Skin of body (tissue), 2 donors: ENCODE measurements around the gene SORBS2. TPM values are rescaled to one million over a fixed set of nuclear protein-coding genes. Genes with fewer than 3 reads are reported as not detected.
"Not testable (repeated sequence)": the region's sequence is repeated elsewhere in the genome, so short reads cannot be mapped to it uniquely, and the experiment has no call there.

ENCODE experiments used
- DNase-seq: peaks from one replicate; lab custom pipeline; 2025; lab: John Stamatoyannopoulos, UW
- total RNA-seq: library from RNA; depleted of rRNA; stranded (reverse); fragments of >200 nt; gene quantifications from one replicate; pipeline ENCODE4 v1.2.3, GENCODE V29; 2014

The SORBS2 gene
- total RNA-seq, 1 donor from 2014 or later, result 15.0 TPM

- DNase-seq, result no peak
Observed at GRCh38 chr4:185713731-185714130, 98.3 kb downstream of the SORBS2 start.

GRCh38 chr4:185713272-185713671 is 98.7 kb downstream of the SORBS2 start:
- no peak for DNase-seq

DNA sequence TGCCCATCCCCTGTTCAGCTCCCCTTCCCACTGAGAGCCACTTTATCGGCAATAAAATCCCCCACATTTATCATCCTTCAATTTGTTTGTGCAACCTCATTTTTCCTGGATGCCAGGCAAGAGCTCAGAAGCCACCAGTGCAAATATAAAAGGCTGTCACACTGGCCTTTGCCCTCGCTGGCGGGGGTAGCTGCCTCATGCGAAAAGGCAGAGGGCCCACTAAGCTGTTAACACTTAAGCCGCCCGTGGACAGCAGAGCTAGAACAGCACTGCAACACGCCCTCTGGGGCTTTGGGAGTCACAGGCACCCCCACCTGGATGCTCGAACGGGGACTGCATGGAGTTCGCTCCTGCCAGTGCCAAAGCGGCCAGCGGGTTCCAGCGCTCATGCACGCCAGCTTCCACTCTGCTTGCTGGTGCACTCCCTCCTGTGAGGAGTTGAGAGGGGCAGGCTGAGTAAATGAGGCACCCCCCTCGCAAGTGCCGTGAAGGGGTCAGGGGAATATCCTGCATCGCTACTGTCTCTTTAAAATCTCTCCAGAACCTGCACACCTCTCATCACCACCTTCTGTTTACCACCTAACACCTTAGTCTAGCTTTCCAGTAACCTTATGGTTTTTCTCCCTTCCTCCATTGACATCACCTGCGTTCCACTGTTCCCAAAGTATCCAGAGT is 99.5 kb downstream of the SORBS2 start:
- no peak for DNase-seq

GRCh38 chr4:185711726-185712125 is 100.3 kb downstream of the SORBS2 start:
- DNase-seq, result no peak

DNA sequence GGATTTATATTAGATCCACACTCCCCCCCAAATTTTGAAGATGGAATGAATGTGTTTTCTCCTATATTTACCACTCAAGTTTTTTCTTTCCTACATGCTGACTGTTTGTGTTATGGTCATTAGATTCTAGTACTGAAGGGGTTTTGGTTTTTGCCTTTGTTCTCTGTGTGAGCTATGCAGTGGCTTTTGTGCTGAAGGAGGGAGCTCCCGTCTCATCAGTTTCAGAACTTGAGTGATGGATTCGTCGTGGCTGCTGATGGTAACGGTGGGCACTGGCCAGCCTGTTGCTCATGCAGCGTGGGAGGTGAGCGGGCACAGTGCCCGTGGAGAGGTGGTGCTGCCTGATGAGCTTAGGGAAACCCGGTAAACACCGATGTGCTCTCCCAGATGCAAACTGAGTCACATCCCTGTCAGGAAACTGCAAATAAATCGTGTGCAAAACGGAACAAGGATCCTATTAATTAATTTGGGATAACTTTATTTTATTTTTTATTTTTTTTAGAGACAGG is 101.5 kb downstream of the SORBS2 start:
- DNase-seq, result no peak

GRCh38 chr4:185709802-185710486 is 102.0 kb downstream of the SORBS2 start:
- no peak for DNase-seq

GRCh38 chr4:185708348-185708747 is 103.6 kb downstream of the SORBS2 start:
- peak; percentile 5 for DNase-seq

DNA sequence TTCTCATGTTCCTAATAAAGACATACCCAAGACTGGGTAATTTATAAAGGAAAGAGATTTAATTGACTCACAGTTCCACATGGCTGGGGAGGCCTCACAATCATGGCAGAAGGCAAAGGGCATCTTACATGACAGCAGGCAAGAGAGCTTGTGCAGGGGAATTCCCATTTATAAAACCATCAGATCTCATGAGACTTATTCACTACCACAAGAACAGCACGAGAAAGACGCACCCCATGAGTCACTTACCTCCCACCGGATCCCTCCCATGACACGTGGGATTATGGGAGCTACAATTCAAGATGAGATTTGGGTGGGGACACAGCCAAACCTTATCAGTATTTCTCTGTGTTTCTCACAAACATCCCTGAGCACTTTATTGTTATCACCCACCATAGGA is 104.4 kb downstream of the SORBS2 start:
- not testable (repeated sequence) for DNase-seq

DNA sequence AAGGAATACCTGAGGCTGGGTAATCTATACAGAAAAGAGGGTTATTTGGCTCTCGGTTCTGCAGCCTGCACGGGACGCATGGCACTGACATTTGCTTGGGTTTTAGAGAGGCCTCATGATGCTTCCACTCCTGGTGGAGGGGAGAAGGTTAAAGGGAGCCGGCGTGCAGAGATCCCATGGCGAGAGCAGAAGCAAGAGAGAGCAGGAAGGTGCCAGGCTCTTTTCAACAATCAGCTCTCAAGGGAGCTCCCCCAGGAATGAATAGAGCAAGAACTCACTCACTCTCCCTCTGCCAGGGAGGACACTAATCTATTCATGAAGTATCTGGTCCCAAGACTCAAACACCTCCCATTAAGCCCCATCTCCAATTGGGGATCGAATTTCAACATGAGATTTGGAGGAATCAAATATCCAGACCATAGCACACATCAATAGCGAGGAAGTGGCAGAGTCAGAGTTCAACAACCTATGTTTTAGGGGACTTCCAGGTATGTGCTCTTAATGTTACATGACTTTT is 109.8 kb downstream of the SORBS2 start:
- no peak for DNase-seq

DNA sequence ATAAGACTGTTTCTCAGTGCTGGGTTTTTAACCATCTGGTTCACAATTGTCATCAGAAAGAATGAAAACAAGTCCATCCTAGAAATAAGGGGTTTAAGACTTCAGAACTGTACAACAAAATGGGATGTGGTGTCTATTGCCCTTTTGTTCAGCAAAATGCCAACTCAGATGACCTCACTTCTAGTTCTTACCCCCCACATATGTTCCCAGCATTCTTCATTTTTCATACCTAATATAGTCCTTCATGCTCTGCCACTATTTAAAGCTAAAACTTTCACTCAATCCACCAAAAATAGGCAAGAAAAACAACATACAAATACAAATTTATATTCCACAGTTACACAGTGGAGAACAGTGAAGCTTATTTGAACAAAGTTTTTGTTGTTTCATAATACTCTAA is 111.4 kb downstream of the SORBS2 start:
- DNase-seq, result no peak

DNA sequence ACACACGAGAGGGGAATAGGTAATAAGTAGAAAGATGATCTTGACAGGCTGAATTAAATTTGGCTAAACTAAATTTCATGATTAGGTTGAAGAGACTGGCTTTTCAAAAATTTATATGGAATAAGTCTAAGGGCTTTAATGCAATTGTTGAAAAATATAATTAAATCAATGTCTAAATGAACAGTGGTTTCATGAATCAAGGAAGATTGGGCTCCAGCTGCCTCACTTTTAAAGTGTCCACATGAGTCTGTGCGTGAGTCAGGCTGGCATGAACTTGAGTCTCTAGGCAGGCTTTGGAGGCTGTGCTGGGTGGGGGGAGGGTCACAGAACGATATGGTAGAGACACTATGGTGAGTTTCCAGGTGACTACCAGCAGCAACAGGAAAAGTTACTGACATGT is 111.9 kb downstream of the SORBS2 start:
- DNase-seq, result no peak

GRCh38 chr4:185697488-185697887 is 114.5 kb downstream of the SORBS2 start:
- no peak for DNase-seq

GRCh38 chr4:185695743-185696142 is 116.3 kb downstream of the SORBS2 start:
- no peak for DNase-seq

- DNase-seq, result no peak
Observed at GRCh38 chr4:185693548-185694215, 118.3 kb downstream of the SORBS2 start.

- DNase-seq, result no peak
Observed at GRCh38 chr4:185689407-185689806, 122.6 kb downstream of the SORBS2 start.

DNA sequence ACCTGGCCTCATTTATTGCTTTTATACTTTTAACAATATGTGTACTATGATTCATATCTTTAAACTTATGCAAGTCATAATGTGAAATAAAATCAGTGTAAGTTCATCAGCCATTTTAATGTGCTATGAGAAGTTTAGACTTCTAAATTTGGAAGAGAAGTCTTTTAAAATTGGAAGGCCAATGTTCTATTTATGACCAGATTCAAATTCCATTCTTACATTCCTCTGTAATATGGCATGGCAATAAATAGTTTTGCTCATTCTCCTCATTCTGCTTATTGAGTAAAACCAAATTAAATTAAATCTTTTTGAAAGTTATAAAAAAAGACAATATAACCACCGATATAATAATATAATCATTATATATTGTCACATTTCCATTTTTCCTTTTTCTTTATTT is 126.2 kb downstream of the SORBS2 start:
- no peak for DNase-seq

DNA sequence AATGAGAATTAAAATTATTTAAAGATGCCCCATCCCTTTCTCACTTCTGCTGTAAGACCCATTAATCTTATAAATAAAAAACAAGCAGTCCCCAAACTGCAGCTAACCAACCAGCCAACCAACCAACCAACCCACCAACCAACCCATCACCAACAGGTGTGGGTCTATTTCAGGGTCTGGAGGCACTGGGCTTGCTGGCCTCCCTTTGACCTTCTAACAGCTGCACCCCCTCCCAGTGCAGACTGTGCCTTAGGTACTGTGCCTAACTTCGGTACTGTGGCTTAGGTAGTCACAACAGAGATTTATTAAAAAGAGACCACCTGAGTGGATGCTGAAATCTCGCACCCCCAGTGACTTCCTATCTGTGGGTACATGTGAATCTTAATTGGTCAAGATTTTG is 128.1 kb downstream of the SORBS2 start:
- no peak for DNase-seq

DNA sequence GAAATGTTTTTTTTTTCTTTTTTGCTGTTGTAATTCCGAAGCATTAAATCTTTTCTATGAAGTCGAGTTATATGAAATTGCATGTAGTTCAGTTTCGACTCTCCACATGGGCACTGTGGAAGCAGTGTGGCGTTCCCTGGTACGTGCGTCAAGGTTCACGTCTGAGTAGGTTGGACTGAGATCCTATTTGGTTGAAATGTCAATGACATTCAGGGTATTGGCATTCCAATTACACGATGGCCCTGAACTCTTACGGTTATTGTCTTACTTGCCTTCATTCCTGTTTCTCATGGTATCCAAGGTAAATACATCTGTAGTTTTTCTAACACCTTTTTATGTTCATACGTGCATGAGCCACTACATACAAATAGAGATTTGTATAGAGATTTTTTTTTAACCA is 128.8 kb downstream of the SORBS2 start:
- no peak for DNase-seq

DNA sequence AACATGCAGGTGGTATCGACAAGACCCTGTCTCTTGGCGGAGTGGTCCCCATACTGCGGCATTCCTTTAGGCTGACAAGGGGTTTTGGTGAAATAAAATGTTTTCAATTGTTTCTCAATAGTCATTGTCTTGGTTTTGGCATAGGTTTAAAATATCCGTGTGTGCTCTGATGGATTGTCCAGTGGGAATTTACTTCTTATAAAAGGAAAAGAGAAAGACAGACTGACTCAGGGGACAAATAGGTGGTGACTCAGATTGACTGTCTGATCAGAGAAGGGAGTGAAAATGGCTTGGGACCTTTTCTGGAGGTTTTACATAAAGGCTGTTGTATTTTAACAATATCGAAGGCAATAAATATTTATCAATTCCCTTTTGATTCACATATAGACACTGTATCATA is 129.8 kb downstream of the SORBS2 start:
- DNase-seq, result no peak

DNA sequence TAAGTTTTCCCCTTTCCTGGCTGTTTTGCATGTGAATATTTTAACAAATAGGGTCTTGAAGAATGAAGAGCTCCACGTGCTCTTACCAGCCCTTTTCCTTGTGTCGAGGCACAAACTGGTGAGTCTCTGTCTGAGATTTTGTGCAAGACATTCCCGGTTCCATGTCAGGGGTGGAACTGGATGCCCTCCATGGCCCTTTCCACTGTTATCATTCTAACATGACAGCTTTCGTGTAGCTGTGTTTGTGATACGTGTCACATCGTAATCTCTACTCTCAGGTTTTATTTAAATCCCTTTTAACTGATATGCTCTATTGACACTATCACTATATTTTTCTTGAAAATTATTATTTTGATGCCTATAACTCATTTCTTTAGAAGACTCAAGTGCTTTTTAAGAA is 130.4 kb downstream of the SORBS2 start:
- DNase-seq, result no peak

DNA sequence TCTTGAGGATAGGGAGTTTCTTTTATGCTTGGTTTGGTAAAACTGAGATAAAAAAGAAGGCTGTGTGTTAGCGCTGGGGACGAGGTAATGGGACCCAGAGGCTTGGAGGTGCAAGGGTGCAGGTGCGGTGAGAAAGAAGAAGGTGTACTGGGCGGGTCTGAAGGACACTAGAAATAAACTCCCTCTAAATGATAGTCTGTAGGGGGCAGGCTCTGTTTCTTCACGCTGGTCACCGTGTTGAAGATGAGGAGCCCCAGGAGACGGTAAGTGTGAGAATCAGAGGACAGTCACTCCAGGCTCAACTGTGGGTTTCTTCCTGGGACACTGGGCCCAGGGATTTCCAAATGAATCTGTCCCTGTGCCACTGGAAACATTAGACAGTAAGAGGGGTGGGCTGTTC is 131.4 kb downstream of the SORBS2 start:
- no peak for DNase-seq

GRCh38 chr4:185679523-185679922 is 132.5 kb downstream of the SORBS2 start:
- no peak for DNase-seq
